ENCODE data around the gene DMRT2.

DMRT2 gene

GRCh38 chr9:1098551-1098950 is 48.4 kb downstream of the DMRT2 start:
- FAIRE-seq: no peak

- FAIRE-seq: no peak
Measured at GRCh38 chr9:1100201-1100600, 50.0 kb downstream of the DMRT2 start.

GRCh38 chr9:1100945-1101344 is 50.8 kb downstream of the DMRT2 start:
- FAIRE-seq: no peak

GRCh38 chr9:1101846-1102641 is 51.9 kb downstream of the DMRT2 start:
- FAIRE-seq: no peak

GRCh38 chr9:1102642-1102970 is 52.4 kb downstream of the DMRT2 start:
- FAIRE-seq: no peak

Measured in TTC549 (cell line).